ENCODE data around the gene SETD1B.

DNA sequence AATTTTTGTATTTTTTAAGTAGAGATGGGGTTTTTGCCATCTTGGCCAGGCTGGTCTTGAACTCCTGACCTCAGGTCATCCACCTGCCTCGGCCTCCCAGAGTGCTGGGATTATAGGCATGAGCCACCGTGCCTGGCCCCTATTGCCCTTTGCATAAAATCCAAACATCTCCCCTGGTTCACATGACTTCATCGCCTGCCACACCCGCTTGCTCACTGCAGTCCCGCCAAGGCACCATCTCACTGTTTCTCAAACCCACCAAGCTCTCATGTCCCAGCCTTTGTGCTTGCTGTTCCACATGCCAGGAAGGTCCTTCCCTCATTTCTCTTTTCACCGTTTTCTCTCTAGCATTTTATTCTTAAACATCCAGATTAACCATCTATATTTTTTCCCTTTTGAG, 20.0 kb upstream of the SETD1B start:
- TF ChIP-seq, protein P1, sequence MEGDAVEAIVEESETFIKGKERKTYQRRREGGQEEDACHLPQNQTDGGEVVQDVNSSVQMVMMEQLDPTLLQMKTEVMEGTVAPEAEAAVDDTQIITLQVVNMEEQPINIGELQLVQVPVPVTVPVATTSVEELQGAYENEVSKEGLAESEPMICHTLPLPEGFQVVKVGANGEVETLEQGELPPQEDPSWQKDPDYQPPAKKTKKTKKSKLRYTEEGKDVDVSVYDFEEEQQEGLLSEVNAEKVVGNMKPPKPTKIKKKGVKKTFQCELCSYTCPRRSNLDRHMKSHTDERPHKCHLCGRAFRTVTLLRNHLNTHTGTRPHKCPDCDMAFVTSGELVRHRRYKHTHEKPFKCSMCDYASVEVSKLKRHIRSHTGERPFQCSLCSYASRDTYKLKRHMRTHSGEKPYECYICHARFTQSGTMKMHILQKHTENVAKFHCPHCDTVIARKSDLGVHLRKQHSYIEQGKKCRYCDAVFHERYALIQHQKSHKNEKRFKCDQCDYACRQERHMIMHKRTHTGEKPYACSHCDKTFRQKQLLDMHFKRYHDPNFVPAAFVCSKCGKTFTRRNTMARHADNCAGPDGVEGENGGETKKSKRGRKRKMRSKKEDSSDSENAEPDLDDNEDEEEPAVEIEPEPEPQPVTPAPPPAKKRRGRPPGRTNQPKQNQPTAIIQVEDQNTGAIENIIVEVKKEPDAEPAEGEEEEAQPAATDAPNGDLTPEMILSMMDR (IDR thresholded peaks at IDR 0.05) = no peak
- TF ChIP-seq EZH2 (IDR thresholded peaks at IDR 0.05) (no peak), EZH2phosphoT487 (IDR thresholded peaks at IDR 0.05) (no peak)
